ENCODE measurements around the gene STPG1. TPM values are rescaled to one million over a fixed set of nuclear protein-coding genes. Genes with fewer than 3 reads are reported as not detected.
A peak's percentile ranks its signal among the peaks of the same experiment; 100 is the strongest.

The STPG1 gene
- total and polyA plus RNA-seq, 2 donors (not counting 3 experiments of a cell fraction or from before 2014, with no cell fraction given): 6.3 to 10.2 TPM

- peak; percentile 97 for FAIRE-seq
- H3K4me2 ChIP-seq (ENCODE audit: insufficient read depth, low read length): peak overlapping the region; percentile 78
- intact Hi-C loops (cut with micrococcal nuclease): loop anchor here (1.0 to 5.0 kb wide), 7 partner anchors 100 to 434 kb away; partner anchors contain the start of gene PNRC2
- ChIA-PET POLR2A (interaction anchor here (1.5 to 1.9 kb wide), 2 partner anchors 24 to 189 kb away, joined by 6 read pairs; partner anchors contain the start of gene NIPAL3), CTCF (interaction anchor here (0.6 to 6.7 kb wide), 39 partner anchors 9 to 439 kb away, joined by 3 to 736 read pairs (median 5); partner anchors contain the start of genes MYOM3, NIPAL3 and STPG1)
- H3K9me1 ChIP-seq (replicated peaks; ENCODE audit: control insufficient read depth, extremely low read depth, insufficient read depth, low read length): no peaks in the 10 kb centered on the region
- H3K36me3 ChIP-seq (ENCODE audit: control insufficient read depth in 2 of 2, extremely low read depth in 1 of 2, insufficient read depth in 2 of 2, low read length in 2 of 2): no peaks in the 10 kb centered on the region
- peak overlapping the region; percentile 32 for H3K27ac ChIP-seq (ENCODE audit: insufficient read depth, low read depth, low read length)
- H3K9me3 ChIP-seq (replicated peaks; ENCODE audit: control insufficient read depth, insufficient read depth, low read length): no peaks in the 10 kb centered on the region
- H3K4me3 ChIP-seq (replicated peaks in 1 of 3; ENCODE audit: insufficient read depth in 1 of 3, low read depth in 1 of 3, low read length in 3 of 3): peak overlapping the region in 1 of 3 experiments; percentile 32
- peak; percentile 89 for DNase-seq (ENCODE audit: low read depth, low spot score)
- H4K20me1 ChIP-seq (replicated peaks; ENCODE audit: control insufficient read depth, extremely low read depth, insufficient read depth, low read length): no peaks in the 10 kb centered on the region
- TF ChIP-seq POLR2A (IDR thresholded peaks at IDR 0.05; ENCODE audit: low read depth, low read length) (no peak), GATA2 (IDR thresholded peaks at IDR 0.05; ENCODE audit: insufficient read depth, insufficient read length, low read depth, low read length) (no peak)
- TF ChIP-seq, protein P1, sequence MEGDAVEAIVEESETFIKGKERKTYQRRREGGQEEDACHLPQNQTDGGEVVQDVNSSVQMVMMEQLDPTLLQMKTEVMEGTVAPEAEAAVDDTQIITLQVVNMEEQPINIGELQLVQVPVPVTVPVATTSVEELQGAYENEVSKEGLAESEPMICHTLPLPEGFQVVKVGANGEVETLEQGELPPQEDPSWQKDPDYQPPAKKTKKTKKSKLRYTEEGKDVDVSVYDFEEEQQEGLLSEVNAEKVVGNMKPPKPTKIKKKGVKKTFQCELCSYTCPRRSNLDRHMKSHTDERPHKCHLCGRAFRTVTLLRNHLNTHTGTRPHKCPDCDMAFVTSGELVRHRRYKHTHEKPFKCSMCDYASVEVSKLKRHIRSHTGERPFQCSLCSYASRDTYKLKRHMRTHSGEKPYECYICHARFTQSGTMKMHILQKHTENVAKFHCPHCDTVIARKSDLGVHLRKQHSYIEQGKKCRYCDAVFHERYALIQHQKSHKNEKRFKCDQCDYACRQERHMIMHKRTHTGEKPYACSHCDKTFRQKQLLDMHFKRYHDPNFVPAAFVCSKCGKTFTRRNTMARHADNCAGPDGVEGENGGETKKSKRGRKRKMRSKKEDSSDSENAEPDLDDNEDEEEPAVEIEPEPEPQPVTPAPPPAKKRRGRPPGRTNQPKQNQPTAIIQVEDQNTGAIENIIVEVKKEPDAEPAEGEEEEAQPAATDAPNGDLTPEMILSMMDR (IDR thresholded peaks at IDR 0.05; ENCODE audit: extremely low read depth in 1 of 2, insufficient read depth in 1 of 2, low read depth in 1 of 2, low read length in 2 of 2): peak; percentile 91 to 96
- peak overlapping the region; percentile 66 for H3K9ac ChIP-seq (replicated peaks; ENCODE audit: extremely low read depth, insufficient read depth, low read length)
- dilution Hi-C loops (cut with MboI; ENCODE audit: extremely low pct_ligation_motif_present, low sequenced_read_pairs): no loop called here
- H3K79me2 ChIP-seq (ENCODE audit: control insufficient read depth, insufficient read depth, low read length): no peaks in the 10 kb centered on the region
- peak overlapping the region; percentile 23 for H2AFZ ChIP-seq (ENCODE audit: low read depth, low read length)
- no peaks in the 10 kb centered on the region for H3K27me3 ChIP-seq (ENCODE audit: control insufficient read depth in 2 of 2, insufficient read depth in 2 of 2, low read length in 2 of 2)
- BruUV-seq (replicated peaks): no TSS peak
- H3K4me1 ChIP-seq (ENCODE audit: control insufficient read depth, extremely low read depth, insufficient read depth, low read length): peaks cover 40% of the 10 kb centered on the region
Measured at GRCh38 chr1:24390924-24391782, 22.4 kb downstream of the STPG1 start.

All from endothelial cell of umbilical vein (primary cell).